ENCODE results near the gene UBXN2A. TPM values are rescaled to one million over a fixed set of nuclear protein-coding genes. Genes with fewer than 3 reads are reported as not detected.

UBXN2A gene
- total RNA-seq, 1 donor from 2014 or later: 9.4 TPM

DNA sequence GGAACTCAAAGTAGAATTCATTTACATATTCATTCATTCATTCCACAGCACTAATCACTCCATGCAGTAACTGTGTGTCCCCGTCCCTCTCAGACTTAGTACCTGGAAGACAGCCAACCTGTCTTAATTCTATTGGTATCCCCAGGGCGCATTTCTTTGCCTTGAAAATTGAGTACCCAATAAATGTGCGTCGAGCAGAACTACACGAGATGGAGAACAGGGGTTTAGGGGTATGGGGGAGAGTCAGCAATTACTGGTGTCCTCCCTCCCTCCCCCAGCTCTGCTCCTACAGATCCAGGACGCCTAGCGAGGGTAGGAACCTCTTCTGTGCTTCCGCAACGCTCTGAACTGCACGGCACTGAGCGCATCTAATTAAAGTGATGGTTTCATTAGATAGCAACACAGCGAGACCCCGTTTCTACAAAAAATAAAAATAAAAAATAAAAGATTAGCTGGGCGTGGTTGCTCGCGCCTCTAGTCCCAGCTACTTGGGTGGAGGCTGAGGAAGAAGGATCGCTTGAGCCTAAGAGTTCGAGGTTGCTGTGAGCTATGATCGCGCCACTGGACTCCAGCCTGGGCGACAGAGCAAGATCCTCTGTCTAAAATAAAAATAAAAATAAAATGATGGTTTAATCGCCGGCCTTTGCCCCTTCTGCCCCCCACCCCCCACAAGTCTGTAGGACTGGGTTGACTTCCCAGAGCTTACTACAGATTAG, 108.7 kb downstream of the UBXN2A start:
- no peak overlapping the region for H3K27ac Mint-ChIP-seq
- no peaks in the 10 kb centered on the region for H3K9me3 Mint-ChIP-seq
- TF ChIP-seq, protein P1, sequence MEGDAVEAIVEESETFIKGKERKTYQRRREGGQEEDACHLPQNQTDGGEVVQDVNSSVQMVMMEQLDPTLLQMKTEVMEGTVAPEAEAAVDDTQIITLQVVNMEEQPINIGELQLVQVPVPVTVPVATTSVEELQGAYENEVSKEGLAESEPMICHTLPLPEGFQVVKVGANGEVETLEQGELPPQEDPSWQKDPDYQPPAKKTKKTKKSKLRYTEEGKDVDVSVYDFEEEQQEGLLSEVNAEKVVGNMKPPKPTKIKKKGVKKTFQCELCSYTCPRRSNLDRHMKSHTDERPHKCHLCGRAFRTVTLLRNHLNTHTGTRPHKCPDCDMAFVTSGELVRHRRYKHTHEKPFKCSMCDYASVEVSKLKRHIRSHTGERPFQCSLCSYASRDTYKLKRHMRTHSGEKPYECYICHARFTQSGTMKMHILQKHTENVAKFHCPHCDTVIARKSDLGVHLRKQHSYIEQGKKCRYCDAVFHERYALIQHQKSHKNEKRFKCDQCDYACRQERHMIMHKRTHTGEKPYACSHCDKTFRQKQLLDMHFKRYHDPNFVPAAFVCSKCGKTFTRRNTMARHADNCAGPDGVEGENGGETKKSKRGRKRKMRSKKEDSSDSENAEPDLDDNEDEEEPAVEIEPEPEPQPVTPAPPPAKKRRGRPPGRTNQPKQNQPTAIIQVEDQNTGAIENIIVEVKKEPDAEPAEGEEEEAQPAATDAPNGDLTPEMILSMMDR (IDR thresholded peaks at IDR 0.05): no peak
- H3K27me3 Mint-ChIP-seq: no peaks in the 10 kb centered on the region
- peaks cover 5% of the 10 kb centered on the region for H3K36me3 Mint-ChIP-seq (ENCODE audit: low read depth)
- H3K4me3 Mint-ChIP-seq: no peak overlapping the region
- peaks cover 29% of the 10 kb centered on the region for H3K4me1 Mint-ChIP-seq
- intact Hi-C loops (cut with micrococcal nuclease): no loop called here
- ChIA-PET POLR2A (interaction anchor here (0.6 to 2.9 kb wide), 4 partner anchors 27 to 122 kb away, joined by 3 to 30 read pairs (median 12); partner anchors contain the start of genes ATAD2B and SF3B6), CTCF (no interaction called here)
- DNase-seq: no peak
- ATAC-seq (ENCODE audit: low read depth): no peak

DNA sequence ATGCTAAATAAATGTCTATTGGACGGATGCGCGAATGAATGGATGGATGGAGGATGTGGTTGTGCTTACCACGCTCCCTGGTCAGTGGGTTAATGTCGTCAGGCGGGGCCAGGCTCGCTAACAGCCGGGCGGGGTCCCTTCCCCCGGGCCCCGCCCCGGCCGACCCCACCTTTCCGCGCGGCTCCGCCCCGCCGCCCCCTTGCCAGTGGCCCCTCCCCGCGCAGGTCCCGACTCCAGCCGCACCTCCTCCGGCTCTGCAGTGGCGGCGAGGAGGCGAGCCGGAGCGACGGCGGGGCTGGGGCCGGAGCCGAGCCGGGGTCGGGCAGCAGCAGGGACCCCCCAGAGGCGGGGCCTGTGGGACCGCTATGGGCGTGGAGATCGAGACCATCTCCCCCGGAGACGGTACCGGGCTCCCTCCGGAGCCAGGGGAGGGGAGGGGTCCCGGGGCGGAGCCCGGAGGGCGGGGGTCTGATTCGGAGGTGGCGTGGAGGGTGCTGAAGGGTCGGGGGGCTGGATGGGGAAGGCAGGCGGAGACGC, 109.3 kb downstream of the UBXN2A start, which contains the start of gene FKBP1B:
FKBP1B (plus strand) TSS at position 257 of the 537 bp plus-strand sequence; CDS start at position 366, 109 bp downstream.
- H3K4me1 Mint-ChIP-seq: peaks cover 29% of the 10 kb centered on the region

DNA sequence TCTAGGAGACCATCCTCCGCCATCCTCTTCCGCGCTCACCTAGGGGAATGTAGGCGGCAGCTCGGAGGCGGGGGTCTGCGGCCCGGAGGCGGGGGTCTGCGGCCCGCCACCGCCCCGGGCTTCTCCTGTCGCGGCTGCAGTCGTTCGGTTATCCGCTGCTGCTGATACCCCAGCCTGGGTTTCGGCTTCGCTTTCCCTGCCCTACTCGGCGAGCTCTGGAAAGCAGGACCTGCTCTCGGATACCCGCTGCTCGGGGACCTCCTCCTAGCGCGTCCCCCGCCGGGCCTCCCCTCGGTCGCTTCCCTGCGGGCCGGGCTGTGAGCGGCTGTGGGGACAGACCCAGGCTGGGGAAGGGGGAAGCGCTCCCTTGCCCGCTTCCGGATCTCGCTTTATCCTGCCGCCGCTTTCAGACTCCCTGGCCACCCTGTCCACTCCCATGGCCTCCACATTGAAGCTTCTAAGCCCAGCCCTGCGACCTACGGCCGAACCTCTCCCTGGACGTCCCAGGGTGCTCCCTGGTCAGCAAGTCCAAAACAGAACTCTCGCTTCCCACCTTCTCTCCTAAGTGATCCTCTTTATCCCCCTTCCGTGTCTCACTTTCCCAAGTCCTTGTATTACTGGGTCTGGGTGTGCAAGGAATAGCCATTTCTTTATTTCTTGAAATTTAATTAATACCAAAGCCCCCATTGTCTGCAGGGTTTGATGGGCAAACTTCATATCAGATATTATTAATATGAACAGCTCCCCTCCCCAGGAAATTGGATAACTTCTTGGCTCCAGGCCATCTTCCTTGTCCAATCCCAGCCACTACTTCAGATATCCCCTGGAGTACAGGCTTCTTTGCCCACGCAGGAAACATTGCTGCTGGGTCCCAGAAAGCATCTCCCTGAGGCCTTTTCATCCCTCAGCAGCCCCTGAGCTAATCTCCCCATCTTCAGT, 110.0 kb downstream of the UBXN2A start:
- POLR2A ChIA-PET: interaction anchor here (0.6 to 2.9 kb wide), 4 partner anchors 26 to 1242 kb away, joined by 3 to 30 read pairs (median 12); partner anchors contain the start of genes ATAD2B and SF3B6
- Mint-ChIP-seq H3K4me1 (peaks cover 24% of the 10 kb centered on the region), H3K9me3 (no peaks in the 10 kb centered on the region), H3K4me3 (no peak overlapping the region), H3K36me3 (ENCODE audit: low read depth) (peaks cover 5% of the 10 kb centered on the region), H3K27ac (no peak overlapping the region), H3K27me3 (no peaks in the 10 kb centered on the region)
- intact Hi-C loops (cut with micrococcal nuclease): no loop called here
- TF ChIP-seq, protein P1 (IDR thresholded peaks at IDR 0.05): no peak
- CTCF ChIA-PET: interaction anchor here (2.4 kb wide), 1 partner anchor 34 kb away, joined by 6 read pairs; the partner anchor contains the start of gene TP53I3
- ATAC-seq (ENCODE audit: low read depth): no peak
- peak; percentile 24 for DNase-seq

More for the DNA sequence above, 109.3 kb downstream of the UBXN2A start, which contains the start of gene FKBP1B:
- Mint-ChIP-seq H3K9me3 (no peaks in the 10 kb centered on the region), H3K4me3 (no peak within 1 kb of the TSS), H3K36me3 (ENCODE audit: low read depth) (peaks cover 5% of the 10 kb centered on the region), H3K27ac (no peak within 1 kb of the TSS), H3K27me3 (no peaks in the 10 kb centered on the region)
- DNase-seq (peak; percentile 60), ATAC-seq (ENCODE audit: low read depth) (peak; percentile 26)
- TF ChIP-seq, protein P1 (IDR thresholded peaks at IDR 0.05): no peak
- intact Hi-C loops (cut with micrococcal nuclease): no loop called here
- ChIA-PET POLR2A (interaction anchor here (0.6 to 2.9 kb wide), 4 partner anchors 27 to 123 kb away, joined by 3 to 30 read pairs (median 12); partner anchors contain the start of genes ATAD2B and SF3B6), CTCF (interaction anchor here (2.4 kb wide), 1 partner anchor 35 kb away, joined by 6 read pairs; the partner anchor contains the start of gene TP53I3)

DNA sequence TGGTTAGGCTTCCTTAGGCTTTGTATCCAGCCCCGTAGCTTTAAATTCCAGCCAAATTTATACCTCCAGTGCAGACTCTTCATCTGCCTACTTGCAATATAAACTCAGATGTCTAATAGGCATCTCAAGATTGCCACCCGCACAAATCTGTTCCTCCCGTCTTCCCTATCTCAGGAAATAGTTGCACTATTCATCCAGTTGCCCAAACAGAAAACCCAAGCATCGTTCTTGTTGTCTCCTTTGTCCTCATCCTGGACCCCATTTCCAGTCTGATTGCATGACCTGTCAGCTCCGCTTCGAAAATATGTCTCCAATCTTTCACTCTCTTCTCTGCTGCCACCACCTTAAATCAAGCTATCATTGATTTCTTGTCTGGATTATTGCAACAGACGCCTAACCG, 111.6 kb downstream of the UBXN2A start:
- no peaks in the 10 kb centered on the region for H3K27me3 Mint-ChIP-seq
- no peaks in the 10 kb centered on the region for H3K9me3 Mint-ChIP-seq
- no peak for ATAC-seq (ENCODE audit: low read depth)
- intact Hi-C loops (cut with micrococcal nuclease): no loop called here
- no peak overlapping the region for H3K27ac Mint-ChIP-seq
- ChIA-PET CTCF (interaction anchor here (0.9 to 2.4 kb wide), 2 partner anchors 32 to 125 kb away, joined by 3 to 6 read pairs; partner anchors contain the start of genes ATAD2B and TP53I3), POLR2A (interaction anchor here (1.4 kb wide), 1 partner anchor 125 kb away, joined by 4 read pairs; the partner anchor contains the start of gene ATAD2B)
- H3K36me3 Mint-ChIP-seq (ENCODE audit: low read depth): peaks cover 5% of the 10 kb centered on the region
- DNase-seq: no peak
- no peak overlapping the region for H3K4me3 Mint-ChIP-seq
- TF ChIP-seq, protein P1 (IDR thresholded peaks at IDR 0.05): no peak
- H3K4me1 Mint-ChIP-seq: peaks cover 18% of the 10 kb centered on the region
